GM12878 (cell line): ENCODE results near the gene RREB1. TPM values are rescaled to one million over a fixed set of nuclear protein-coding genes. Genes with fewer than 3 reads are reported as not detected.

Experiments
- ATAC-seq: fragments of 200-7000 bp; cut with Tn5 transposase; 3 replicates; pipeline ENCODE4 v1.9.1; 2020; ENCODE audit warnings: mild to moderate bottlenecking, moderate library complexity
- BruUV-seq: library from RNA; stranded (reverse); fragments of 400-500 nt; replicated peaks from 2 replicates; lab custom pipeline; 2021; lab: Mats Ljungman, UMichigan
- CTCF ChIA-PET: fragments of 300-600 bp; sonication (Branson Sonifier 250); formaldehyde crosslinking; extraction: SDS; loops from one replicate; lab custom pipeline; 2021; ENCODE audit warnings: inconsistent platforms; lab: Yijun Ruan, JAX
- POLR2A ChIA-PET: fragments of 350-600 bp; formaldehyde crosslinking; extraction: SDS; loops from one replicate; lab custom pipeline; 2021; ENCODE audit warnings: inconsistent platforms; lab: Charles Lee
- RAD21 ChIA-PET: fragments of 300-600 bp; sonication (Branson Sonifier 250); formaldehyde crosslinking; loops from one replicate; lab custom pipeline; 2023; ENCODE audit warnings: antibody characterized with exemption; ENCODE audit not compliant: unreplicated experiment; lab: Charles Lee
- SMC1A ChIA-PET: fragments of 300-600 bp; sonication (Branson Sonifier 250); formaldehyde crosslinking; loops from one replicate; lab custom pipeline; 2023; ENCODE audit not compliant: unreplicated experiment, uncharacterized antibody; lab: Charles Lee
- DNase-seq: peaks from one replicate; pipeline ENCODE4 v3.0.0-alpha.2; 2011; ENCODE audit warnings: low read depth, low spot score
- FAIRE-seq: peaks from 3 replicates; lab custom pipeline; 2011; peaks lifted over from hg19 to GRCh38; lab: Jason Lieb, UNC
- H2AFZ ChIP-seq: 2 replicates; pipeline ENCODE4 v1.6.0; 2011; ENCODE audit warnings: low read depth, low read length, control low read depth; ENCODE audit not compliant: control insufficient read depth
- H3K27ac ChIP-seq: 2 replicates; pipeline ENCODE4 v1.5.1; 2011; ENCODE audit warnings: control low read depth; ENCODE audit not compliant: control insufficient read depth, insufficient read depth
- H3K27me3 ChIP-seq, 2 experiments: replicated peaks in 1 of 2; 2 replicates each; pipeline versions ENCODE4 v1.6.0 to v1.6.1; 2011; ENCODE audit warnings: low read length in 1 of 2; ENCODE audit not compliant: control insufficient read depth in 2 of 2, insufficient read depth in 2 of 2
- H3K36me3 ChIP-seq, 2 experiments: 2 replicates each; pipeline ENCODE4 v1.5.1; 2011; ENCODE audit warnings: low read length in 1 of 2; ENCODE audit not compliant: control insufficient read depth in 2 of 2, insufficient read depth in 2 of 2
- H3K4me1 ChIP-seq: 2 replicates; pipeline ENCODE4 v1.6.1; 2011; ENCODE audit warnings: mild to moderate bottlenecking, low read length, moderate library complexity, mixed read lengths; ENCODE audit not compliant: control insufficient read depth, insufficient read depth
- H3K4me2 ChIP-seq: 2 replicates; pipeline ENCODE4 v1.6.0; 2011; ENCODE audit warnings: control low read depth; ENCODE audit not compliant: control insufficient read depth, insufficient read depth
- H3K4me3 ChIP-seq: fragments of 200-600 bp; sonication (generic); 2 replicates; pipeline ENCODE4 v1.5.1; 2016
- H3K79me2 ChIP-seq: 2 replicates; pipeline ENCODE4 v1.6.0; 2011; ENCODE audit warnings: low read length; ENCODE audit not compliant: control insufficient read depth, insufficient read depth
- H3K9ac ChIP-seq: 2 replicates; pipeline ENCODE4 v1.8.0; 2011; ENCODE audit warnings: low read length, control low read depth, mixed read lengths; ENCODE audit not compliant: control insufficient read depth, insufficient read depth
- H3K9me3 ChIP-seq: replicated peaks from 3 replicates; pipeline ENCODE4 v1.5.1; 2011; ENCODE audit warnings: mild to moderate bottlenecking, low read length; ENCODE audit not compliant: control insufficient read depth, insufficient read depth
- H4K20me1 ChIP-seq: 2 replicates; pipeline ENCODE4 v1.6.0; 2011; ENCODE audit not compliant: control insufficient read depth, insufficient read depth
- ATF3 ChIP-seq: IDR thresholded peaks from 2 replicates; pipeline ENCODE4 v1.6.1; 2011; ENCODE audit warnings: low read depth, mild to moderate bottlenecking, low read length, moderate library complexity, borderline replicate concordance; ENCODE audit errors: extremely low read depth
- BACH1 ChIP-seq: fragments of 450-650 bp; IDR thresholded peaks from 2 replicates; pipeline ENCODE4 v1.6.1; 2017; ENCODE audit warnings: mild to moderate bottlenecking, borderline replicate concordance
- BMI1 ChIP-seq: fragments of 450-650 bp; IDR thresholded peaks from 2 replicates; pipeline ENCODE4 v1.6.1; 2016; ENCODE audit warnings: mild to moderate bottlenecking, moderate library complexity, borderline replicate concordance
- CHD2 ChIP-seq: IDR thresholded peaks from 2 replicates; pipeline ENCODE4 v1.6.1; 2011; ENCODE audit warnings: low read depth, low read length, improper control_type of control experiment, borderline replicate concordance
- FOXK2 ChIP-seq: fragments of 450-650 bp; IDR thresholded peaks from 2 replicates; pipeline ENCODE4 v1.6.1; 2017; ENCODE audit warnings: mild to moderate bottlenecking, moderate library complexity
- HDAC2 ChIP-seq: fragments of 200-600 bp; sonication (generic); IDR thresholded peaks from 2 replicates; pipeline ENCODE4 v1.6.1; 2017
- IRF3 ChIP-seq: fragments of 450-650 bp; IDR thresholded peaks from 2 replicates; pipeline ENCODE4 v1.6.1; 2014; ENCODE audit warnings: mild to moderate bottlenecking
- JUND ChIP-seq: IDR thresholded peaks from 2 replicates; pipeline ENCODE4 v1.6.1; 2012; ENCODE audit warnings: low read depth, mild to moderate bottlenecking, low read length, improper control_type of control experiment, moderate library complexity
- KAT2A ChIP-seq: conservative IDR thresholded peaks from 2 replicates; pipeline ENCODE4 v1.6.1; 2011; ENCODE audit warnings: low read depth, low read length; ENCODE audit not compliant: control insufficient read depth
- MTA2 ChIP-seq: fragments of 450-650 bp; IDR thresholded peaks from 2 replicates; pipeline ENCODE4 v1.6.1; 2016; ENCODE audit warnings: low read depth, mild to moderate bottlenecking, moderate library complexity
- PAX5 ChIP-seq: IDR thresholded peaks from 2 replicates; pipeline ENCODE4 v1.6.1; 2011; ENCODE audit warnings: low read depth, low read length, borderline replicate concordance
- RFX5 ChIP-seq: IDR thresholded peaks from 2 replicates; pipeline ENCODE4 v1.6.1; 2011; ENCODE audit warnings: low read depth, low read length, improper control_type of control experiment
- SMARCA5 ChIP-seq: fragments of 450-650 bp; IDR thresholded peaks from 2 replicates; pipeline ENCODE4 v1.6.1; 2017; ENCODE audit warnings: mild to moderate bottlenecking
- YY1 ChIP-seq: IDR thresholded peaks from 2 replicates; pipeline ENCODE4 v1.6.1; 2011; ENCODE audit warnings: low read depth, mild to moderate bottlenecking, low read length
- WGBS: methylation state at CpG from one replicate; pipeline ENCODE4 v1.1.6; 2016; ENCODE audit warnings: low lambda C conversion rate; ENCODE audit not compliant: insufficient replicate concordance, insufficient coverage; ENCODE audit errors: missing lambda C conversion rate; 5-methylcytosine and 5-hydroxymethylcytosine counted together
- in situ Hi-C: fragments of 300-500 bp; cut with MboI; formaldehyde crosslinking; loops from 9 replicates; pipeline ENCODE4 v1.14.3; 2018; ENCODE audit warnings: mixed read lengths
- intact Hi-C: fragments of 100-400 bp; cut with micrococcal nuclease; formaldehyde crosslinking; loops from one replicate; pipeline ENCODE4 v1.14.2; 2022; ENCODE audit not compliant: unreplicated experiment
- polyA plus RNA-seq, 11 experiments: library from polyadenylated mRNA; depleted of rRNA in 4 of 11; unstranded in 6 of 11; stranded (reverse) in 5 of 11; fragments of >200 nt; fragmentation: Nextera tagmentation in 4 of 11; fragmentation: Illumina TruSeq in 1 of 11; extraction: Ambion mirVana in 4 of 11; extraction: Trizol in 1 of 11; gene quantifications; 1 replicate in 1 of 11; 2 replicates in 10 of 11; pipeline versions ENCODE4 v1.2.1 to v1.2.3, GENCODE V29; 2011 to 2016; ENCODE audit warnings: inconsistent platforms in 2 of 11, missing spikeins in 2 of 11, low read depth in 1 of 11
- total RNA-seq, 4 experiments: library from RNA; depleted of rRNA in 3 of 4; stranded (reverse); fragments of >200 nt in 3 of 4; fragmentation: Illumina TruSeq in 1 of 4; extraction: Trizol in 1 of 4; gene quantifications; 2 replicates each; pipeline versions ENCODE4 v1.2.1 to v1.2.3, GENCODE V29; 2013 to 2021

The RREB1 gene
- total and polyA plus RNA-seq, 10 of the 15 experiments (the other 5 are each of a cell fraction or from before 2014, with no cell fraction given), result 1.9 to 30.3 (median 8.6) TPM

- RAD21 ChIA-PET, result no interaction called here
Measured at GRCh38 chr6:7260291-7261031, 152.7 kb downstream of the RREB1 start.

GRCh38 chr6:7261032-7261841 is 153.5 kb downstream of the RREB1 start:
- SMC1A ChIA-PET, result interaction anchor here (0.6 kb wide), 1 partner anchor 14 kb away, joined by 4 read pairs; no protein-coding TSS in a partner anchor
- CTCF ChIA-PET, result interaction anchor here (0.9 to 2.1 kb wide), 4 partner anchors 14 to 565 kb away, joined by 3 to 14 read pairs (median 3); no protein-coding TSS in a partner anchor
- Histone ChIP-seq H2AFZ (peak overlapping the region; percentile 85), H3K27ac (no peak overlapping the region), H3K9me3 (no peaks in the 10 kb centered on the region; the same call in 1 of the 3 replicates), H3K36me3 (no peaks in the 10 kb centered on the region), H4K20me1 (no peaks in the 10 kb centered on the region), H3K4me3 (peak overlapping the region; percentile 71), H3K9ac (peak overlapping the region; percentile 41), H3K79me2 (no peaks in the 10 kb centered on the region), H3K4me2 (peak overlapping the region; percentile 82), H3K27me3 (0 out of 4 replicates have a peak, but pooled peaks cover 0 to 4% of the 10 kb centered on the region in 2 experiments), H3K4me1 (peaks cover 9% of the 10 kb centered on the region)
- RAD21 ChIA-PET, result interaction anchor here (1.3 kb wide), 1 partner anchor 578 kb away, joined by 5 read pairs; no protein-coding TSS in a partner anchor
- FAIRE-seq (peak; percentile 78), DNase-seq (no peak), ATAC-seq (peak; percentile 91)
- intact Hi-C loops, result no loop called here
- WGBS, result 4% methylated on average over 43 of the region's 43 CpGs
- POLR2A ChIA-PET, result no interaction called here
- in situ Hi-C loops, result no loop called here
- BruUV-seq, result no TSS peak
- no peak for TF ChIP-seq BACH1
- no peak for TF ChIP-seq JUND
- TF ChIP-seq KAT2A, result no peak
- 0 out of 2 replicates have a peak, but pooled peaks have one; percentile 14 for TF ChIP-seq IRF3
- TF ChIP-seq CHD2, result no peak
- TF ChIP-seq RFX5, result no peak
- TF ChIP-seq BMI1, result no peak
- no peak for TF ChIP-seq ATF3
- no peak for TF ChIP-seq HDAC2
- no peak for TF ChIP-seq SMARCA5
- TF ChIP-seq MTA2, result no peak
- TF ChIP-seq YY1, result peak; percentile 78

More at GRCh38 chr6:7260291-7261031, 152.7 kb downstream of the RREB1 start:
- H3K4me3 ChIP-seq, result peak overlapping the region; percentile 71
- in situ Hi-C loops, result no loop called here
- TF ChIP-seq FOXK2 (peak; percentile 34; the same call in 1 of the 2 replicates), PAX5 (no peak)
- H3K9ac ChIP-seq, result peak overlapping the region; percentile 41; the same call in 1 of the 2 replicates
- FAIRE-seq, result no peak
- no TSS peak for BruUV-seq
- intact Hi-C loops, result no loop called here
- ChIA-PET CTCF (interaction anchor here (0.9 kb wide), 1 partner anchor 15 kb away, joined by 5 read pairs; no protein-coding TSS in a partner anchor), POLR2A (no interaction called here), SMC1A (interaction anchor here (0.8 to 1.0 kb wide), 2 partner anchors 114 to 585 kb away, joined by 3 read pairs; no protein-coding TSS in a partner anchor)
- no peaks in the 10 kb centered on the region; the same call in 1 of the 3 replicates for H3K9me3 ChIP-seq
- WGBS, result 48% methylated on average over 13 of the region's 13 CpGs
- no peaks in the 10 kb centered on the region for H4K20me1 ChIP-seq
- 0 out of 4 replicates have a peak, but pooled peaks cover 0 to 4% of the 10 kb centered on the region in 2 experiments for H3K27me3 ChIP-seq
- H3K4me2 ChIP-seq, result peak overlapping the region; percentile 82
- peaks cover 9% of the 10 kb centered on the region for H3K4me1 ChIP-seq
- no peaks in the 10 kb centered on the region for H3K36me3 ChIP-seq
- peak overlapping the region; percentile 85 for H2AFZ ChIP-seq
- H3K79me2 ChIP-seq, result no peaks in the 10 kb centered on the region
- H3K27ac ChIP-seq, result no peak overlapping the region
- peak; percentile 35 for ATAC-seq
- DNase-seq, result no peak
